Aorta (tissue), 5 donors: Measurements from ENCODE around the gene PPIB. TPM values are rescaled to one million over a fixed set of nuclear protein-coding genes. Genes with fewer than 3 reads are reported as not detected.

Experiments used
- ATAC-seq: fragments of 200-7000 bp; cut with Tn5 transposase; one replicate; pipeline ENCODE4 v1.9.1; 2022; ENCODE audit warnings: moderate library complexity; ENCODE audit not compliant: low FRiP score
- DNase-seq, 2 donors: peaks; one replicate each; pipeline ENCODE4 v3.0.0-alpha.2; 2020
- H3K27ac ChIP-seq, 2 donors: one replicate each; pipeline ENCODE4 v1.5.1; 2013; ENCODE audit warnings: low read length in 2 of 2, mild to moderate bottlenecking in 2 of 2, moderate library complexity in 2 of 2, control low read depth in 1 of 2, inconsistent platforms in 1 of 2, low read depth in 1 of 2
- H3K27me3 ChIP-seq, 2 donors: one replicate each; pipeline ENCODE4 v1.6.1; 2013; ENCODE audit warnings: control low read depth in 1 of 2, low read length in 1 of 2, mild to moderate bottlenecking in 1 of 2, moderate library complexity in 1 of 2; ENCODE audit not compliant: insufficient read depth in 2 of 2, control insufficient read depth in 1 of 2
- H3K36me3 ChIP-seq, 2 donors: one replicate each; pipeline ENCODE4 v1.6.1; 2013; ENCODE audit warnings: control low read depth in 1 of 2, low read length in 1 of 2, mild to moderate bottlenecking in 1 of 2; ENCODE audit not compliant: insufficient read depth in 2 of 2, control insufficient read depth in 1 of 2
- H3K4me1 ChIP-seq, 2 donors: one replicate each; pipeline ENCODE4 v1.6.1; 2013; ENCODE audit warnings: low read length in 2 of 2, control low read depth in 1 of 2, mild to moderate bottlenecking in 1 of 2, moderate library complexity in 1 of 2; ENCODE audit not compliant: insufficient read depth in 2 of 2, control insufficient read depth in 1 of 2
- H3K4me3 ChIP-seq, 2 donors: one replicate each; pipeline ENCODE4 v1.5.1; 2013; ENCODE audit warnings: low read length in 2 of 2, control low read depth in 1 of 2, mild to moderate bottlenecking in 1 of 2
- H3K9me3 ChIP-seq: one replicate; pipeline ENCODE4 v1.6.1; 2013; ENCODE audit warnings: mild to moderate bottlenecking, low read length; ENCODE audit not compliant: control insufficient read depth
- WGBS, 2 donors: extraction: QIAGEN DNeasy Blood & Tissue Kit; methylation state at CpG; one replicate each; pipeline ENCODE4 v1.1.7; 2013; 5-methylcytosine and 5-hydroxymethylcytosine counted together
- intact Hi-C, 2 donors: fragments of 100-400 bp; cut with DNase I; formaldehyde crosslinking; loops; one replicate each; pipeline versions ENCODE4 v1.14.2 to v1.15.0; 2022
- polyA plus RNA-seq, 2 donors: library from polyadenylated mRNA; stranded (reverse); fragments of 200-250 nt; gene quantifications; one replicate each; pipeline ENCODE4 v1.2.3, GENCODE V29; 2013
- total RNA-seq, 2 donors: library from RNA; stranded (reverse); fragmentation: NEBNext Ultra II Directional; extraction: Animal tissue kit (Norgen Biotek cat#: 25700); gene quantifications; one replicate each; pipeline ENCODE4 v1.2.1, GENCODE V29; 2021
- donor health status: healthy with polysubstance abuse.
- donor health status: Bipolar disorder and iron deficiency.
- donor health status: DM: no; HTN: no; CAD: no.
- donor health status: DM: no; HTN: no; CAD: no.
- donor health status: DM: yes; HTN: yes; CAD: no.

PPIB gene
- total and polyA plus RNA-seq, 4 donors: 293 to 699 (median 378) TPM

DNA sequence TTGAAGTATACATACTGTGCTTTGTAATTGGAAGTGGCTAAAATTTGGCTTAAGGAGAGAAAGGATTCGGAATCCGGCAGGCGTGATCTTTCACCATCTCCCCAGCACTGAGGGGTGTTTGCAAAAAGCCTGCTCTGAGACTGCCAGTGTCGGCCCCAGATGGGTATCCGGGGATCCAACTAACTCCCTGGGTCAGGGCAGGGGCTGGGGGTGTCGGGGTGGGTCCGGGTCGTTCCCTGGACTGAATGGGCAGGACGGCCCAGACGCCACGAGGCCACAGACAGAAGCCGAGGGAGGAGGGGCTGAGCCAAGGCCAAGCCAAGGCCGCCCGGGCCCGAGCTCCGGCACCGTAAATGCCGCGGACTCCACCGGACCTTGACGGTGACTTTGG, 349 bp downstream of the PPIB start:
- no peaks in the 10 kb centered on the region for H3K9me3 ChIP-seq
- peak overlapping the region; percentile 63 to 97 for H3K4me3 ChIP-seq
- H3K27ac ChIP-seq: peak overlapping the region in 1 of 2 donors; percentile 64
- WGBS, 2 donors: 1% methylated on average over 20 to 21 of the region's 21 CpGs
- peak; percentile 70 for ATAC-seq
- DNase-seq: no peak
- H3K36me3 ChIP-seq: peaks cover 8% of the 10 kb centered on the region in 2 donors
- peaks cover 0 to 2% of the 10 kb centered on the region in 2 donors for H3K4me1 ChIP-seq
- intact Hi-C loops: loop anchor here (1.0 to 10.0 kb wide), 4 partner anchors 70 to 222 kb away; partner anchors contain the start of genes CSNK1G1 (in 2 of the 2), CIAO2A (in 1 of the 2), PCLAF (in 1 of the 2) and TRIP4 (in 1 of the 2)
- H3K27me3 ChIP-seq: no peaks in the 10 kb centered on the region

DNA sequence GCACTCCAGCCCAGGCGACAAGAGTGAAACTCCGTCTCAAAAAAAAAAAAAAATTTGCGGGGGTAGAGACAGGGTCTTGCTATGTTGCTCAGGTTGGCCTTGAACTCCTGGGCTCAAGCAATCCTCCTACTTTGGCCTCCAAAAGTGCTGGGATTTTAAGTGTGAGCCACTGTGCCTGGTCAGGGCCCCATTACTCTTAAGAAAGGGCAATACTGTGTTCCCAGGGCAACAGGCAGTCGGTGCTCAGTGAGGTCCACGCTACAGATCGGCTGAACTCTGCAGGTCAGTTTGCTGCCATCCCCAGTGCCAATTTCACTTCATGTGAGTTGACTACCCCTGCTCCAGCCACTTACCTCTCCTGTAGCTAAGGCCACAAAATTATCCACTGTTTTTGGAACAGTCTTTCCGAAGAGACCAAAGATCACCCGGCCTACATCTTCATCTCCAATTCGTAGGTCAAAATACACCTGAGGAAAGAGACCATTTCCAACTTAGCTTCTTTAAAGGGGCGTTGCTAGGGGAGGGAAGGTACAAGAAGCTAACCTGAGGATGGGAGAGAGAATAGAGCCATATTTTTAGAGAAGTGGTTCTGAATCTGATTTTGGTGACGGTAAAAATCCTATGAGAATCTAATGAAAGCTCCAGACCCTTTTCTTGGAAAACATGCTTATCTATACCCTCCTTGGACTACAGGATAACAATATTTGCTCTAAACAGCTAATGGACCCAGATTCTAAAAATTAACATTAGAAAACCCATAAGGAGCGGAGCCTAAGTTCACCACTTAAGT, 939 bp downstream of the PPIB start:
- Histone ChIP-seq H3K9me3 (no peaks in the 10 kb centered on the region), H3K36me3 (peaks cover 9 to 10% of the 10 kb centered on the region in 2 donors), H3K27ac (peak overlapping the region in 1 of 2 donors; percentile 14), H3K4me1 (peaks cover 0 to 2% of the 10 kb centered on the region in 2 donors), H3K27me3 (no peaks in the 10 kb centered on the region), H3K4me3 (peak overlapping the region; percentile 63 to 97)
- intact Hi-C loops: loop anchor here (1.0 to 10.0 kb wide), 4 partner anchors 70 to 223 kb away; partner anchors contain the start of genes CSNK1G1 (in 2 of the 2), CIAO2A (in 1 of the 2), PCLAF (in 1 of the 2) and TRIP4 (in 1 of the 2)
- ATAC-seq (no peak), DNase-seq (no peak)
- 34 to 38% methylated on average over 12 of the region's 12 CpGs for WGBS, 2 donors

DNA sequence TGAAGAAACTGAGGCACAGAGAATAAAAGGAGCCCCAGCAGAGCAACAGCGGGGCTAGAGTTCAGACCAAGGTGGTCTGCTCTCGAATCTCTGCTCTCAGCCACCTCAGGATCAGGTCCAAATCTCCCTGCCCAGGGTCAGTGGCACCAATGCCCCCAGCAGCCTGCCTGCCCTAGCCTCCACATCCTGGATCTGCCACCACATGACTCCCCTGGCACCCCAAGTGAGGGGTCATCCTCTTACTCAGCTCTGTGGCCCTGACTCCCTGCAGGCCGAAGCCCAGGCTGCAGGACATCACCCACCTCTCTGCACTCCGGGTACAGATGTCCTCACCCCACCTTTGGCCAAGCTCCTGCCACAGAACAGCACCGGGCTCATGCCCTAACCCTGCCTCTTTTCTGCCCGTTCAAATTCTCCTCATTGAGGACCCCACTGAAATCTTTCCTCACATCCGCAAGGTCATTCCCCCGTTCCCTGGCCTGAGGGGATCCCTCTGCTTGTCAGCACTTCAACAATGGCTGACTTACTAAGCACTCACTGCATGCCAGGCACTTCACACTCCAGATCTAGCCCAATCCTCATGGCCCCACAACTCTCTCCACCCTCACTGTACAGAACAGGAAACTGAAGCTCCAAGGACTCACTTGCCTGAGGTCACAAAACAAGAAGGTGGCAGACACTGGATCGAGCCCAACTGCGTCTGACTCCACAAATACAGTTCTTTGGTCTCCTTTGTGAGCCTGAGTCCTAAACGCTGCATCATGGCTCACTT, 4.3 kb downstream of the PPIB start:
- DNase-seq (no peak), ATAC-seq (no peak)
- no peaks in the 10 kb centered on the region for H3K9me3 ChIP-seq
- no peaks in the 10 kb centered on the region for H3K27me3 ChIP-seq
- WGBS, 2 donors: 78 to 83% methylated on average over 11 of the region's 11 CpGs
- intact Hi-C loops: no loop called here
- H3K36me3 ChIP-seq: peaks cover 9 to 21% of the 10 kb centered on the region in 2 donors
- H3K4me1 ChIP-seq: peaks cover 0 to 2% of the 10 kb centered on the region in 2 donors
- no peak overlapping the region for H3K27ac ChIP-seq
- H3K4me3 ChIP-seq: no peak overlapping the region

DNA sequence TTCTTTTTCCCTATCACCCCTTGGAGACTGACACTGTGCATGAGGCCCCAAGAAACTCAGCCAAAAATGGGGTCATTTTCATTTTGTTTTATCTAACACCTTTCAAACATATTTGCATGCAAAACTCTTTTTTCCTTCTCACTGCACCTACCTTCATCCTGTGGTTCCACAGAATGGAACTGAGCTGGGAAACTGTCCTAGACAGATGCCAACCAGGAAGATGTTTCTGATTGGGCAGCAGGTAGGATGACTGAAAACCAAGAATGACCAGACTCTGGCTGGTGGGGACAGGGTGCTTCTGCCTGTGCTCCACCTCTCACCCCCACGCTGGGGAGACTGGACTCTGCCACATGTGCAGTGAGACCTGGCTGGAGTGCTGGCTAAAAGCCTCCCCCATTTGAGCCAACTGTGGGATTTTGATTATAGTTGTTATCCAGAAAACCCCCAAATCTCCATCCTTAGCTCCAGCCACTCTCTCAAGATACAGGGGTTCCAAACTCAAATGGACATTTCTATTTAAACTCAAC, 5.2 kb downstream of the PPIB start:
- Histone ChIP-seq H3K9me3 (no peaks in the 10 kb centered on the region), H3K4me3 (no peak overlapping the region), H3K36me3 (peaks cover 9 to 21% of the 10 kb centered on the region in 2 donors), H3K27me3 (no peaks in the 10 kb centered on the region), H3K4me1 (peaks cover 0 to 2% of the 10 kb centered on the region in 2 donors), H3K27ac (no peak overlapping the region)
- intact Hi-C loops: no loop called here
- ATAC-seq (no peak), DNase-seq (no peak)
- 88% methylated on average over 1 of the region's 1 CpG for WGBS, 2 donors

DNA sequence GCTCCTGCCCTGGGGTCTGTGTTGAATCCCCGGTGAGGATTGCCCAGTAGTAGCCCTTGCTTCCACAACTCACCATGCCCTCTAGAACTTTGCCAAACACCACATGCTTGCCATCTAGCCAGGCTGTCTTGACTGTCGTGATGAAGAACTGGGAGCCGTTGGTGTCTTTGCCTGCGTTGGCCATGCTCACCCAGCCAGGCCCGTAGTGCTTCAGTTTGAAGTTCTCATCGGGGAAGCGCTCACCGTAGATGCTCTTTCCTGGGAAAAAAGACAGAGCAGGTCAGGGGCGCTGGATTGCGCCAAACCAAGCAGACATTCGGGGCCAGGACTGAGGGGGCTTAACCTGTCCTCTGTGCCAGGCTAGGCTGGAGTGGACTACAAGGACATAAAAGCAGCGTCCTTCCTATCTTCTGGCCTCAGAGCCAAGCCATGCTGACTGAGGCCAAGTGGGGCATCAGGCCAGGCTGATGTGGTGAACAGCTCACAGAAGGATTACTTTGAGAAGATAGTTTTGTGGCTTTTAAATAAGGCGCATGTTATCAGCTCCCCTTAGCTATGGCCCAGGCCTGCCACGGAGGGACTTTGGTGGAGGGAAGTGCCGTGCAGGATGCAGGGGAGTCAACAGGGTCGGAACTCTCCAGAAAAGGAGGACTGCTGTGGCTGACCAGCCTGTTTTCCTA, 6.0 kb downstream of the PPIB start:
- no peak for DNase-seq
- Histone ChIP-seq H3K4me3 (no peak overlapping the region), H3K27ac (no peak overlapping the region), H3K4me1 (peaks cover 0 to 1% of the 10 kb centered on the region in 2 donors), H3K27me3 (no peaks in the 10 kb centered on the region), H3K9me3 (no peaks in the 10 kb centered on the region), H3K36me3 (peaks cover 9 to 21% of the 10 kb centered on the region in 2 donors)
- WGBS, 2 donors: 81% methylated on average over 16 of the region's 16 CpGs
- no peak for ATAC-seq
- intact Hi-C loops: no loop called here

DNA sequence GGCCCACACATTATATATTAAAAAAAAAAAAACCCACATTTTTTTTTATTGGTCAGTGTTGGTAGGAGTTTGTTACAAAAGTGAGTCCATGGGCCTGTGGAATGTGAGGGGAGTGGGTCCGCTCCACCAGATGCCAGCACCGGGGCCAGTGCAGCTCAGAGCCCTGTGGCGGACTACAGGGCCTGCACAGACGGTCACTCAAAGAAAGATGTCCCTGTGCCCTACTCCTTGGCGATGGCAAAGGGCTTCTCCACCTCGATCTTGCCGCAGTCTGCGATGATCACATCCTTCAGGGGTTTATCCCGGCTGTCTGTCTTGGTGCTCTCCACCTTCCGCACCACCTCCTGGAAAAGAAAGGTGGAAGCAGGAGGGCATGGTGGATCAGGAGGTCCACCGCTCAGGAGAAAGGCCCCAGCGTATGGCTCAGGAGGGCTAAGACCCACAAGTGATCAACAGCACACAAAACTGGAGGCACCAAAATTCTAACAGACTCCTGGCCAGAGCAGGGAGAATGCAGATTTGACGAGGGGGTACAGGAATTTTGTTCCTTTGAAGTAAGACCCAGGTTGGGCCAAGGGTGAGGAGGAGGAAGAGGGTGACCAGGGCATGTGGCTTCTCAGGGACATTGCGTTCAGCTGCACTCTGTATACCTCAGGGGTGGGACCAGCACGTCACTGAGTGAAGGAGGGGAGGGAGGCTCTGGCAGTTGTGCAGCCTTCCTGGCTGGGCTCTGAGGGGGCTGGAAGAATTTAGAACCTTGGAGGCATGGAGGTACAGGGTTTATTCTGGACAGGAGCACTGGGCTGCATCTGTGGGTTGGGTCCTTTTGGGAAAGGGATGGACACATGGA, 6.8 kb downstream of the PPIB start:
- H3K4me1 ChIP-seq: no peaks in the 10 kb centered on the region
- intact Hi-C loops: no loop called here
- no peak overlapping the region for H3K27ac ChIP-seq

DNA sequence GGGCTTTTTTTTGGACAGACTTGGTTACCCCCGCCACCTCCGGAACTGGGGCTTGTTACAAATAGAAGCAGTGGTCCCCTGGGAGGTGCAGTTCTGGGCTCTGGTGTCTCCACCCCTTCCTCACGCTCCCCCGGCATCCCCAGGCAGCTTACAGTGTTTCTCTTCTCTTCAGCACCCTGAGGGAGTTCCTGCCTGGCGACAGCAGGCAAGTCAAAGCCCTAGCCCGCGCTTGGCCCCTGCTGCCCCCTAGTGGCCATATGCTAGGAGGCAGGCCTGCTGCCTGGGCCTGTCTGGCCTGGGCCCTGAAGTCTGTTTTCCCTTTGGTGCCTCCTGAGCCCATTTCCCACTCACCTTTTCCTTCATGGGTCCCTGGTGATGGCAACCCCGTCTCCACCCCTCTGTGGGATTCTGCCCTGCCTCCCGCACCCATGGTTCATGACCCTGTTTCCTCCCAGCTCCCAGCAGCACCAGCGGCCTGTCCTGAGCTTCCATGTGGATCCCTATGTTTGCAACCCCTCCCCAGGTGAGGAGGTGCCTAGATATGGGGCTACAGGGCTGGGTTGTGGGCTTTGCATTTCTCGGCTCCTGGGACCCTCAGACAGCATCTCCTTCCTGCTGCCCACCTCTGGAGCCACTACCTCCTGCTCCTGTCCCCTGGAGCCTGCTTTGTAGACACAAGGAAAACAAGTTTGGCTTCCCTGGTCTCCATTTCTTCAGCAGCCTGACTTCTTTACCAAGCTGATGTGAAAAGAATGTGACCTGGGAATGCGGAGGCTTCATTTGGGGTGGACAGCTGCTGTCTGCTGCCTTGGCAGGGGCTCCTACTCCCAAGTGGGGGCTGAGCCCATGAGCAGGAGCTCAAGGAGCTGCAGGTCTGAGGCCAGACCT, 9.1 kb downstream of the PPIB start:
- WGBS, 2 donors: 17 to 18% methylated on average over 12 of the region's 12 CpGs
- no peaks in the 10 kb centered on the region for H3K9me3 ChIP-seq
- peak; percentile 92 for ATAC-seq
- DNase-seq: peak; percentile 94 to 96
- H3K27me3 ChIP-seq: no peaks in the 10 kb centered on the region
- no peak overlapping the region for H3K27ac ChIP-seq
- peaks cover 6 to 18% of the 10 kb centered on the region in 2 donors for H3K36me3 ChIP-seq
- no peaks in the 10 kb centered on the region for H3K4me1 ChIP-seq
- intact Hi-C loops: no loop called here
- no peak overlapping the region for H3K4me3 ChIP-seq

More for the DNA sequence above, 6.8 kb downstream of the PPIB start:
- H3K27me3 ChIP-seq: no peaks in the 10 kb centered on the region
- no peaks in the 10 kb centered on the region for H3K9me3 ChIP-seq
- DNase-seq (no peak), ATAC-seq (no peak)
- no peak overlapping the region for H3K4me3 ChIP-seq
- H3K36me3 ChIP-seq: peaks cover 9 to 21% of the 10 kb centered on the region in 2 donors
- 85 to 86% methylated on average over 15 of the region's 15 CpGs for WGBS, 2 donors
